GM19099 (cell line): ENCODE results near the gene KIF6.

Source experiments
- POLR2A ChIP-seq: IDR thresholded peaks from 3 replicates; pipeline ENCODE4 v1.6.1; 2011; ENCODE audit warnings: low read depth; ENCODE audit not compliant: insufficient read length; ENCODE audit errors: extremely low read depth

KIF6 gene

GRCh38 chr6:39321761-39322160 lies 403.4 kb downstream of the KIF6 start:
- TF ChIP-seq POLR2A = no peak

DNA sequence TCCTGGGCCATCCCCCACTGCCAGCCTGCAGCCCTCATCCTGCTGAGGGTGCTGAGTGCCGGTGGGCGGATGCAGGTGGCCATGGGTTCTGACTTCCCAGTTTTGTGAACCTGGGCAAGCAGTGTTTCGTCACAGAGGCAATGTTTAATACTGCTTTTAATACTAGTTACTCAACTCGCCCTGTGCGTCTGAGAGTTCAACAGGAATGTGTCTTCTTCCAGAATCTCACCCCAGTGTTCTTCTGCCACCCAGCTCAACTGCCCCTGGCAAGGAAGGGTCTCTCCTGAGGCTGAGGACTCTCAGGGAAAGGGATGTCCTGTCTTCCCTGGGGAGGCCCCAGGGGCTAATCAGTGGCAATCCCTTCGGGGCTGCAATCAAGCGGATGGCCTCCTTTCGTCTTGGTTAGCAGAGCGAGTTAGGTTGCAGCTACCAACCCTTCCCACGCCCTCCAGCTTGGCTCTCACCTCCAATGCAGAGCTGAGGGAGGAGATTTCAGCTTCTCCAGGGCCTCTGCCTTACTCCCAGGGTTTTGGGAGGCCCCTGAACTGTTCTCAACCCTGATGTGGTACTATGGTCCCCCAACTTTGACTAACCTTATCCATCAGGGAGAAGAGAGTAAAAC lies 404.7 kb downstream of the KIF6 start:
- no peak for TF ChIP-seq POLR2A

GRCh38 chr6:39319621-39320362 lies 405.4 kb downstream of the KIF6 start:
- no peak for TF ChIP-seq POLR2A

- no peak for TF ChIP-seq POLR2A
These were observed 408.0 kb downstream of the KIF6 start for GRCh38 chr6:39317256-39317655.

DNA sequence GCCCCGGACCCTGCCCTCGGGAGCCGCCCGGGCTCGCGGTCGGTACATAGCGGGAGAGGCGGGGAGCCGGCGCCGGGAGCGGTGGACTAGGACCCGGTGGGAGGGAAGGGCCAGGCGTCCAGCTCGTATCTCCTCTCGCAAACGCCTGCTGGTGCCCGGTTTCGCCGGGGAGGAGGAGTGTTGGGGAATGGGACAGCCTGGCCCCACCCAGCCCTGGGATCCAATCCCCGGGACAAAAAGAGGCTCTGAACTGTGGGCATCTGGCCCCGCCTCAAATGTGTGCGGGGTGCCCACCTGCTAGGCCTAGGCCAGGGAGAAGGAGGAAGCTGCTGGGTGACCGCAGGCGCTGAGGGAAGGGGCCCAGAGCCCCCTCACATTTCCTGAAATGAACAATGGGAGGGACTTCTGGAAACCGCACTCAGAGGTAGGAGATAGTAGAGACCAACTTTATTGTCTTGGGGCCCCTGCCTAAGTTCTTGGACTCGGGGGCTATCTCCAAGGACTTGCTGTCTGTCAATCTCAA lies 410.9 kb downstream of the KIF6 start, which contains the start of gene KCNK17:
Gene KCNK17, minus strand, starts transcription at position 147 of the 523 bp plus-strand sequence. Its CDS starts 99 bp downstream, at position 48.
- no peak for TF ChIP-seq POLR2A

GRCh38 chr6:39313526-39314272 lies 411.5 kb downstream of the KIF6 start:
- no peak for TF ChIP-seq POLR2A

DNA sequence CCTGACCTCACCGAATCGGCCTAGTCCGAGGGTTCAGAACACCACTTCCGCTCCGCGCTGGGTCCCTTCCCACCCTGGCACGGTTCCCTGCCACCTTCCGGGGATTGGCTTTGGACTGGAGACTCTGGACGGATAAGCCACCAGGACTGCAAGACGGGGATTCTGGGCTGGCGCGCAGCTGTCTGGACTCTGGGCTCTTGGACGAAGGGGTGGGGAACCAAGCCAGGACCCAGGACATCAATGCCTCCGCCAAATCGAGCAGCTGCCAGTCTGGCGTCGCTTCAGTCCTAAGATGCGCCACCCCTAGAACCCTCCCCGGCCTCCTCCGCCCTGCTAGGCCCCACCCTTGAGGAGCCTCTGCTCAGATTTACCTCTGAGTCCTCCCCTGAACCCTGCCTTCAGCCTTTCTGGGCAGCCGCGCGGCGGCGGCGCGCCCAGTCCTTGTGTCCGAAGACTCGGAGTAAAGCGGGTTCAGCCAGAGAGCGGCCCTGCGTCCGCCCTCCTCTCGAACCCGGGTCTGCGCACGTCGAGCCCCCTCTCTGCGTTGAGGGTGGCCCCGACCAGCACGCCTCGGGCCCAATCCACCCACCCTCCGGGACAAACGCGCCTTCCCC lies 412.2 kb downstream of the KIF6 start:
- TF ChIP-seq POLR2A = no peak

DNA sequence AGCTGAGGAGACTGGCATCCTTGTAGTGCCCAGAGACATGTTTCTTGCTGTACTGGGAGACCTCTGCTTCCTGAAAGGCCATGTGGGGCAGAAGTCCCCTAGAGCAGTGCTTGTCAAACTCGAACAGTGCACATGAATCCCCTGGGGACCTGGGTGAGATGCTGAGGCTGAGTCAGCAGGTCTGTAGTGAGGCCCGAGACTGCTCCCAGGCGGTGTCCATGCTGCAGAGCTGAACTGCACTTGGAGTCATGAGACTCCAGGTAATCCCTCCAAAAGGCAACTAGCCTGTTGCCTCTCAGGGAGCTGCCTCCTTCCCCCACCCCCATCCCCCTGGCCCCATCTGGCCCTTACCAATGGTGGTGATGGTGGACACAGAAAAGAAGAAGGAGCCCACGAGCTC lies 414.7 kb downstream of the KIF6 start:
- no peak for TF ChIP-seq POLR2A

DNA sequence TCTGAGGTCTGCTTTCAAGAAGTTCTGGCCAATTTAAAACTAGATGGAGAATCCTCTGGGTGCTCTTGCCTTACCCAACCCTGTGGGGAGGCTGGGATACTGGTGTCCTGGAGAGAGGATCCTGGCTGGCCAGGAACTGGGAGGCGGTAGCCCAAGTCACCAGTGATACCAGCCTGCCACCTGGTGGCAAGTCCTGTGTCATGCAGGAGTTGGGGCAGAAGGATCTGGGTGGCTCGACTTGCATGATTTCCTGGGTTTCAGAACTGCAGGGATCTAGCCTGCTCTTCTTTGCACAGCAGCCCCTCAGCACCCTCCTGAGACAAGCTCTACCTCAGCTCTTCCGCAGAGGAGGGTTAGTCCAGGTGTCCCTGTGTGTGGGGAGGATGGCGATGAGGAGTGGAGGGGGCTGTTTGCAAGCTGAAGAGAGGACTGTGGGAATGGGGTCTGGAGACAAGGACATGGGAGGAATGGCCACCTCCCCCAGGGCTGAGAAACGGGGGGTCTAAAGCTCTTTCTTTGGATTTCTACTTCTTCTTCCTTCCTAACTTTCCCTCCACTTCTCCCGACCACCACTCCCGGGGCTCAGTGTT lies 415.2 kb downstream of the KIF6 start:
- no peak for TF ChIP-seq POLR2A

DNA sequence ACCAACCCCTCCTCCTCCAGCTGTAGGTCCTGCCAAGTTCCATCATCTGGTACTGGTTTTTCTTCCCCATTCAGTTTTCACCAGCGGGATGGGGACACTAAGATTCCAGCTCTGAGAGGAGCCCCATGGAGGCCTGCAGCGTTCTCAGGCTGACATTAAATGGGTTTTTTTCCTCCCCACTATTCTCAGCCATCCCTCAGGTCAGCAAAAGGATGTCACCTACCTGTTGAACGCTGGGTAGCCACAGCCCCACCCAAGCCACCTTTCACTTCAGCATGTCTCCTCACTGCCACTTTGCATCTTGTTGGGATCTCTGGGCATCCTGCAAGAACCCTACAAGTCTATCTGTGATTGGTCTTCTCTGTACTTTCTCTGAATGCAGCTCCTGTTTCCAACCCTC lies 417.7 kb downstream of the KIF6 start:
- TF ChIP-seq POLR2A = no peak

DNA sequence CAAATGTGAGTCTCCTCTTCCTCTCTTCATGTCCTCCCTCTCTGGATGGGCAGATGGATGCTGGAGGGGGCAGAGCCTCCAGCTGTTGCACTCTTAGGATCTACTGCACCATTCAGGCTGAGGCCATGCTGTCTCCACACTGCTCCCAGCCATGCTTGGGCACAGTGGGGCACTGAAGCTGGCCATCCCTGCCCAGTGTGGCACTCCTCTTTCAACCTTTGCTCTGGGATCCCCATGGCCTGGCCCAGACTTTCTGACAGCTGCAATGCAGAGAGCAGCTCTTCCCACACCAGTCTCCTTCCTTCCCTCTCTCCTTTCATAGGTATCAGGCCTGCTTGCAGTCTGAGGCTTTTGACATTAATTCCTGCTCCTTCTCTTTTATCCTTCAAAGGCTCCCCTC lies 420.3 kb downstream of the KIF6 start:
- TF ChIP-seq POLR2A = no peak

DNA sequence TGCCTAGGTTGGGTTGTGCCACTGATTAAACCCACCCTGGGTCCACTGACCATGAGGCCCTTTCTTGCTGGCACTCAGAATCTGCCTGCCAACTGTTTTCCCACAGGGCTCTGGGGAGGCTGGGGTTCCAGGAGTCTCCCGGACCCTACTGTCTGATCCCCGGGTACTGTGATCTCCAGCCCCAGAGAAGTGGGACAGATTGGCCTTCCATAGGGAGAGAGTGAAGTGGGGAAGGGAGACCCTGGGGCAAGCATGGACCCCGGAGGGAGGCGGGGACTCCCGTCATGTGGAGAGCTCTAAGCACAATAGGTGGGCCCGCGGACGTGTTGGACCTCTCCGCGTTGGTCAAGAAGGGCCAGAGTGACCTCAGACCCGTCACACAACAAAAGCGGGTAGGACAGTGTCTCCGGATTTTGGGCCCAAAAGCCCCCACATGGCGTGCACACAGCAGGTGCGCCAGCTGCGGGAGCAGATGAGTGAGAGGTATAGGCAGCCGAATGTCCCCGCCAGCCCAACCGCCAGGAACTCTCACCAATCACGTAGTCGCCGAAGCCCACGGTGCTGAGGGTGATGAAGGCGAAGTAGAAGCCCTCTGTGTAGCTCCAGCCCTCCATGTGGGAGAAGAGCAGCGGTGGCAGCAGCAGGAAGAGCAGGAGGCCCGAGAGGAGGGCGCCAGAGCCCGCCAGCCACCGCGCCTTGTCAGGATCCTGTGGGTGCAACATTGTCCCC lies 421.6 kb downstream of the KIF6 start:
- TF ChIP-seq POLR2A = no peak

GRCh38 chr6:39302669-39303424 lies 422.4 kb downstream of the KIF6 start:
- TF ChIP-seq POLR2A = no peak
